Measurements from ENCODE around the gene TRIP12. TPM values are rescaled to one million over a fixed set of nuclear protein-coding genes. Genes with fewer than 3 reads are reported as not detected.

TRIP12 gene
- total RNA-seq, 1 experiment from 2014 or later, result 166 TPM

GRCh38 chr2:229920011-229920641, 1.7 kb downstream of the TRIP12 start:
- WGBS (ENCODE audit: extremely low coverage, insufficient read length, low lambda C conversion rate), result no CpG with 5 or more reads among the region's 20 CpGs
- Histone ChIP-seq H3K9ac (ENCODE audit: extremely low read depth, insufficient read length, low read length) (peak overlapping the region; percentile 61), H3K23me2 (ENCODE audit: insufficient read length, low read depth, low read length, poor library complexity, severe bottlenecking) (peaks cover 17% of the 10 kb centered on the region), H3K4me1 (ENCODE audit: insufficient read depth, low read length) (no peaks in the 10 kb centered on the region; the same call in 1 of the 2 replicates), H3K27ac (ENCODE audit: insufficient read length, low read depth, low read length) (no peak overlapping the region), H2BK120ac (ENCODE audit: low read depth, low read length, poor library complexity, severe bottlenecking) (no peak overlapping the region), H4K5ac (ENCODE audit: insufficient read length, low read depth, low read length) (no peak overlapping the region), H2BK20ac (ENCODE audit: low read depth, low read length, poor library complexity, severe bottlenecking) (no peak overlapping the region), H3K9me3 (ENCODE audit: control insufficient read depth, low read depth, low read length) (no peaks in the 10 kb centered on the region), H2AFZ (ENCODE audit: low read length) (no peak overlapping the region), H4K20me1 (ENCODE audit: control insufficient read depth, insufficient read depth, insufficient read length) (no peaks in the 10 kb centered on the region), H2BK12ac (ENCODE audit: insufficient read length, low read depth, low read length) (no peak overlapping the region), H3K23ac (ENCODE audit: insufficient read length, low read depth, low read length) (no peak overlapping the region), H2BK5ac (ENCODE audit: insufficient read length, low read length) (no peak overlapping the region), H3T11ph (ENCODE audit: low read length) (no peak overlapping the region), H3K4ac (ENCODE audit: low read depth, low read length) (no peak overlapping the region), H3K79me2 (ENCODE audit: insufficient read depth, low read length) (peaks cover 41% of the 10 kb centered on the region; the same call in 1 of the 2 replicates), H2BK15ac (ENCODE audit: low read depth, low read length) (no peak overlapping the region), H3K18ac (ENCODE audit: insufficient read length, low read depth, low read length) (no peak overlapping the region), H3K56ac (ENCODE audit: insufficient read length, low read depth, low read length) (no peak overlapping the region), H3K79me1 (ENCODE audit: insufficient read depth, low read depth, low read length, poor library complexity, severe bottlenecking) (peaks cover 7% of the 10 kb centered on the region), H3K4me2 (ENCODE audit: insufficient read depth, insufficient read length, low read length) (peak overlapping the region; percentile 100), H2AK5ac (ENCODE audit: insufficient read length, low read length) (no peak overlapping the region), H3K27me3 (ENCODE audit: insufficient read depth, low read length) (no peaks in the 10 kb centered on the region), H4K8ac (replicated peaks; ENCODE audit: insufficient read length, low read depth, low read length) (no peak overlapping the region), H3K14ac (ENCODE audit: insufficient read depth, low read length) (no peak overlapping the region; the same call in 1 of the 2 replicates), H4K91ac (ENCODE audit: insufficient read length, low read depth, low read length) (no peak overlapping the region)
- Mint-ChIP-seq H3K27me3 (ENCODE audit: low read depth) (no peaks in the 10 kb centered on the region), H3K9me3 (no peaks in the 10 kb centered on the region; a peak in 1 of 5 replicates), H3K36me3 (ENCODE audit: insufficient read depth in 1 of 3, low read depth in 3 of 3) (peaks cover 9 to 24% (median 21%) of the 10 kb centered on the region in 3 experiments; a peak in 6 of 7 replicates), H3K27ac (peak overlapping the region; percentile 44 to 99 (median 99)), H3K4me1 (peaks cover 11 to 16% of the 10 kb centered on the region in 2 experiments), H3K4me3 (peak overlapping the region; percentile 97 to 100)
- TF ChIP-seq, protein P1, sequence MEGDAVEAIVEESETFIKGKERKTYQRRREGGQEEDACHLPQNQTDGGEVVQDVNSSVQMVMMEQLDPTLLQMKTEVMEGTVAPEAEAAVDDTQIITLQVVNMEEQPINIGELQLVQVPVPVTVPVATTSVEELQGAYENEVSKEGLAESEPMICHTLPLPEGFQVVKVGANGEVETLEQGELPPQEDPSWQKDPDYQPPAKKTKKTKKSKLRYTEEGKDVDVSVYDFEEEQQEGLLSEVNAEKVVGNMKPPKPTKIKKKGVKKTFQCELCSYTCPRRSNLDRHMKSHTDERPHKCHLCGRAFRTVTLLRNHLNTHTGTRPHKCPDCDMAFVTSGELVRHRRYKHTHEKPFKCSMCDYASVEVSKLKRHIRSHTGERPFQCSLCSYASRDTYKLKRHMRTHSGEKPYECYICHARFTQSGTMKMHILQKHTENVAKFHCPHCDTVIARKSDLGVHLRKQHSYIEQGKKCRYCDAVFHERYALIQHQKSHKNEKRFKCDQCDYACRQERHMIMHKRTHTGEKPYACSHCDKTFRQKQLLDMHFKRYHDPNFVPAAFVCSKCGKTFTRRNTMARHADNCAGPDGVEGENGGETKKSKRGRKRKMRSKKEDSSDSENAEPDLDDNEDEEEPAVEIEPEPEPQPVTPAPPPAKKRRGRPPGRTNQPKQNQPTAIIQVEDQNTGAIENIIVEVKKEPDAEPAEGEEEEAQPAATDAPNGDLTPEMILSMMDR (conservative IDR thresholded peaks at IDR 0.05), result no peak
- DNase-seq, result no peak

Data from H9 (cell line).